Natural killer cell treated with Interleukin-12 subunit alpha and Interleukin-12 subunit beta and Interleukin-15 and Interleukin-18, amount 100 ng/mL, for 72 hours (primary cell): ENCODE results near the gene WDFY2. TPM values are rescaled to one million over a fixed set of nuclear protein-coding genes. Genes with fewer than 3 reads are reported as not detected.
"Not testable (repeated sequence)": the region's sequence is repeated elsewhere in the genome, so short reads cannot be mapped to it uniquely, and the experiment has no call there.

Experiments used
- ATAC-seq, 2 donors: fragments of 150-1000 bp; cut with Tn5 transposase in 1 of 2; sonication (Bioruptor Pico), chemical (Tn5 transposase) in 1 of 2; 2 replicates each; pipeline ENCODE4 v1.10.0; 2021
- DNase-seq: peaks from one replicate; pipeline ENCODE4 v3.0.0; 2022; ENCODE audit warnings: low spot score
- H3K27ac Mint-ChIP-seq, 2 donors: 1 replicate in 1 of 2; 2 replicates in 1 of 2; pipeline ENCODE4 v1.8.0; 2022; ENCODE audit warnings: mixed read lengths in 2 of 2, mild to moderate bottlenecking in 1 of 2, moderate library complexity in 1 of 2
- H3K27me3 Mint-ChIP-seq, 2 donors: 1 replicate in 1 of 2; 2 replicates in 1 of 2; pipeline ENCODE4 v1.8.0; 2022; ENCODE audit warnings: mixed read lengths in 2 of 2
- H3K36me3 Mint-ChIP-seq: one replicate; pipeline ENCODE4 v1.8.0; 2022; ENCODE audit warnings: mixed read lengths
- H3K4me1 Mint-ChIP-seq, 2 donors: 1 replicate in 1 of 2; 2 replicates in 1 of 2; pipeline ENCODE4 v1.8.0; 2022; ENCODE audit warnings: low read depth in 2 of 2, mixed read lengths in 2 of 2, mild to moderate bottlenecking in 1 of 2
- H3K4me3 Mint-ChIP-seq: one replicate; pipeline ENCODE4 v1.8.0; 2022; ENCODE audit warnings: mixed read lengths
- H3K9me3 Mint-ChIP-seq: 2 replicates; pipeline ENCODE4 v1.8.0; 2022; ENCODE audit warnings: mixed read lengths
- total RNA-seq, 2 donors: library from RNA; stranded (reverse); gene quantifications; one replicate each; pipeline ENCODE4 v1.2.3, GENCODE V29; 2022

WDFY2 gene
- total RNA-seq, 2 donors from 2014 or later = 9.3 to 12.1 TPM

GRCh38 chr13:51553531-51553930 is 30.7 kb upstream of the WDFY2 start:
- no peaks in the 10 kb centered on the region for H3K9me3 Mint-ChIP-seq
- peaks cover 0 to 5% of the 10 kb centered on the region in 2 donors for H3K27me3 Mint-ChIP-seq
- ATAC-seq (no peak), DNase-seq (no peak)
- H3K36me3 Mint-ChIP-seq = no peaks in the 10 kb centered on the region
- H3K4me1 Mint-ChIP-seq = peaks cover 10 to 22% of the 10 kb centered on the region in 2 donors
- H3K4me3 Mint-ChIP-seq = no peak overlapping the region
- H3K27ac Mint-ChIP-seq = no peak overlapping the region

- no peak overlapping the region for H3K4me3 Mint-ChIP-seq
- H3K27ac Mint-ChIP-seq = no peak overlapping the region
Observed at GRCh38 chr13:51556740-51557139, 27.5 kb upstream of the WDFY2 start.

GRCh38 chr13:51557438-51557837 is 26.8 kb upstream of the WDFY2 start:
- Mint-ChIP-seq H3K27ac (no peak overlapping the region), H3K9me3 (peaks cover 9% of the 10 kb centered on the region), H3K4me3 (no peak overlapping the region), H3K4me1 (peaks cover 41 to 45% of the 10 kb centered on the region in 2 donors), H3K36me3 (peaks cover 4% of the 10 kb centered on the region), H3K27me3 (peaks cover 0 to 5% of the 10 kb centered on the region in 2 donors)
- DNase-seq = no peak
- ATAC-seq = no peak

More at GRCh38 chr13:51556740-51557139, 27.5 kb upstream of the WDFY2 start:
- H3K27me3 Mint-ChIP-seq = peaks cover 0 to 5% of the 10 kb centered on the region in 2 donors
- ATAC-seq = no peak
- no peak for DNase-seq
- peaks cover 9% of the 10 kb centered on the region for H3K9me3 Mint-ChIP-seq
- H3K36me3 Mint-ChIP-seq = peaks cover 4% of the 10 kb centered on the region
- peaks cover 36 to 43% of the 10 kb centered on the region in 2 donors for H3K4me1 Mint-ChIP-seq

GRCh38 chr13:51557875-51558612 is 26.2 kb upstream of the WDFY2 start:
- ATAC-seq = peak in 1 of 2 donors; percentile 67
- Mint-ChIP-seq H3K4me1 (peaks cover 45 to 49% of the 10 kb centered on the region in 2 donors), H3K36me3 (peaks cover 4% of the 10 kb centered on the region)

GRCh38 chr13:51559946-51560735 is 24.1 kb upstream of the WDFY2 start:
- Mint-ChIP-seq H3K36me3 (peaks cover 4% of the 10 kb centered on the region), H3K4me1 (peaks cover 48 to 51% of the 10 kb centered on the region in 2 donors), H3K27ac (peak overlapping the region; percentile 17 to 83), H3K27me3 (peaks cover 0 to 3% of the 10 kb centered on the region in 2 donors), H3K9me3 (peaks cover 12% of the 10 kb centered on the region), H3K4me3 (peak overlapping the region; percentile 42)
- no peak for ATAC-seq
- DNase-seq = no peak

More at GRCh38 chr13:51557875-51558612, 26.2 kb upstream of the WDFY2 start:
- DNase-seq = no peak
- Mint-ChIP-seq H3K9me3 (peaks cover 9% of the 10 kb centered on the region), H3K27ac (peak overlapping the region in 1 of 2 donors; percentile 19), H3K4me3 (no peak overlapping the region), H3K27me3 (peaks cover 0 to 5% of the 10 kb centered on the region in 2 donors)

GRCh38 chr13:51562011-51562671 is 22.1 kb upstream of the WDFY2 start:
- Mint-ChIP-seq H3K27ac (peak overlapping the region; percentile 70 to 83), H3K9me3 (peaks cover 12% of the 10 kb centered on the region), H3K36me3 (peaks cover 4% of the 10 kb centered on the region), H3K4me1 (peaks cover 47 to 51% of the 10 kb centered on the region in 2 donors), H3K4me3 (peak overlapping the region; percentile 42), H3K27me3 (peaks cover 0 to 3% of the 10 kb centered on the region in 2 donors)
- DNase-seq = no peak
- peak; percentile 90 to 91 for ATAC-seq

GRCh38 chr13:51564252-51564651 is 20.0 kb upstream of the WDFY2 start:
- Mint-ChIP-seq H3K36me3 (no peaks in the 10 kb centered on the region), H3K4me3 (no peak overlapping the region), H3K4me1 (peaks cover 38 to 39% of the 10 kb centered on the region in 2 donors), H3K9me3 (peaks cover 9% of the 10 kb centered on the region), H3K27ac (peak overlapping the region in 1 of 2 donors; percentile 16), H3K27me3 (no peaks in the 10 kb centered on the region)
- ATAC-seq (no peak), DNase-seq (no peak)

- Mint-ChIP-seq H3K27me3 (no peaks in the 10 kb centered on the region), H3K4me1 (peaks cover 36 to 38% of the 10 kb centered on the region in 2 donors), H3K27ac (peak overlapping the region in 1 of 2 donors; percentile 16), H3K9me3 (peaks cover 9% of the 10 kb centered on the region), H3K4me3 (no peak overlapping the region), H3K36me3 (peaks cover 1% of the 10 kb centered on the region)
- DNase-seq = no peak
- ATAC-seq = no peak
Observed at GRCh38 chr13:51564671-51565070, 19.6 kb upstream of the WDFY2 start.

- H3K4me3 Mint-ChIP-seq, H3K36me3 Mint-ChIP-seq, H3K27me3 Mint-ChIP-seq, H3K9me3 Mint-ChIP-seq, H3K4me1 Mint-ChIP-seq, H3K27ac Mint-ChIP-seq, DNase-seq, ATAC-seq: not testable (repeated sequence)
Observed at GRCh38 chr13:51569001-51569400, 15.3 kb upstream of the WDFY2 start.

- H3K9me3 Mint-ChIP-seq = peaks cover 7% of the 10 kb centered on the region
- H3K27me3 Mint-ChIP-seq = no peaks in the 10 kb centered on the region
- peaks cover 13 to 18% of the 10 kb centered on the region in 2 donors for H3K4me1 Mint-ChIP-seq
- ATAC-seq = no peak
- H3K36me3 Mint-ChIP-seq = no peaks in the 10 kb centered on the region
- no peak overlapping the region for H3K27ac Mint-ChIP-seq
- no peak for DNase-seq
- H3K4me3 Mint-ChIP-seq = no peak overlapping the region
Observed at GRCh38 chr13:51576754-51577153, 7.5 kb upstream of the WDFY2 start.

GRCh38 chr13:51577690-51578089 is 6.6 kb upstream of the WDFY2 start:
- H3K9me3 Mint-ChIP-seq = peaks cover 7% of the 10 kb centered on the region
- no peak overlapping the region for H3K27ac Mint-ChIP-seq
- DNase-seq = no peak
- H3K4me3 Mint-ChIP-seq = no peak overlapping the region
- no peak for ATAC-seq
- peaks cover 17 to 19% of the 10 kb centered on the region in 2 donors for H3K4me1 Mint-ChIP-seq
- no peaks in the 10 kb centered on the region for H3K36me3 Mint-ChIP-seq
- H3K27me3 Mint-ChIP-seq = no peaks in the 10 kb centered on the region

GRCh38 chr13:51579676-51580075 is 4.6 kb upstream of the WDFY2 start:
- ATAC-seq = no peak
- H3K27me3 Mint-ChIP-seq = no peaks in the 10 kb centered on the region

GRCh38 chr13:51581148-51581820 is 3.0 kb upstream of the WDFY2 start:
- no peaks in the 10 kb centered on the region for H3K27me3 Mint-ChIP-seq

More at GRCh38 chr13:51579676-51580075, 4.6 kb upstream of the WDFY2 start:
- Mint-ChIP-seq H3K27ac (no peak overlapping the region), H3K36me3 (no peaks in the 10 kb centered on the region), H3K4me1 (peaks cover 21 to 25% of the 10 kb centered on the region in 2 donors), H3K9me3 (peaks cover 7% of the 10 kb centered on the region), H3K4me3 (no peak overlapping the region)
- no peak for DNase-seq

More at GRCh38 chr13:51581148-51581820, 3.0 kb upstream of the WDFY2 start:
- Mint-ChIP-seq H3K9me3 (peaks cover 7% of the 10 kb centered on the region), H3K27ac (peak overlapping the region in 1 of 2 donors; percentile 8), H3K36me3 (no peaks in the 10 kb centered on the region), H3K4me3 (no peak overlapping the region), H3K4me1 (peaks cover 31% of the 10 kb centered on the region in 2 donors)
- no peak for DNase-seq
- ATAC-seq = no peak
